ENCODE measurements around the gene BBS7.

DNA sequence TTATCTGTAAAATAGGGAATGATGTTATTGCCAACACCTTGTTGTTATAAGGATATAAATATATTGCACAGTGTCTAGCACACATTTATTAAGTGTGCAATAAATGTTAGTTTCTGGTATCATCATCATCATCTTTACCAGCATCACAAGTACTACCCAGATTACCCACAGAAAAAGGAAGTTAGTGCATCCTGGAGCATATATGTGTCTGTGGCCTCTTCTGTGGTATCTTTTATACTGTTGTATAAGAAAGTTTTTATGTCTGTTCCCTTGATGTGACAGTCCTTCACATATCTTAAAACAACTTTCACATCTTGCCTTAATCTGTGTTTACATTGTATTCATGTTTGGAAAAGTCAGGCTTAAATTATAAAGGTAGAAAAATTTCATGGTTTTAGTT is 59.2 kb downstream of the BBS7 start:
- TF ChIP-seq, protein P1, sequence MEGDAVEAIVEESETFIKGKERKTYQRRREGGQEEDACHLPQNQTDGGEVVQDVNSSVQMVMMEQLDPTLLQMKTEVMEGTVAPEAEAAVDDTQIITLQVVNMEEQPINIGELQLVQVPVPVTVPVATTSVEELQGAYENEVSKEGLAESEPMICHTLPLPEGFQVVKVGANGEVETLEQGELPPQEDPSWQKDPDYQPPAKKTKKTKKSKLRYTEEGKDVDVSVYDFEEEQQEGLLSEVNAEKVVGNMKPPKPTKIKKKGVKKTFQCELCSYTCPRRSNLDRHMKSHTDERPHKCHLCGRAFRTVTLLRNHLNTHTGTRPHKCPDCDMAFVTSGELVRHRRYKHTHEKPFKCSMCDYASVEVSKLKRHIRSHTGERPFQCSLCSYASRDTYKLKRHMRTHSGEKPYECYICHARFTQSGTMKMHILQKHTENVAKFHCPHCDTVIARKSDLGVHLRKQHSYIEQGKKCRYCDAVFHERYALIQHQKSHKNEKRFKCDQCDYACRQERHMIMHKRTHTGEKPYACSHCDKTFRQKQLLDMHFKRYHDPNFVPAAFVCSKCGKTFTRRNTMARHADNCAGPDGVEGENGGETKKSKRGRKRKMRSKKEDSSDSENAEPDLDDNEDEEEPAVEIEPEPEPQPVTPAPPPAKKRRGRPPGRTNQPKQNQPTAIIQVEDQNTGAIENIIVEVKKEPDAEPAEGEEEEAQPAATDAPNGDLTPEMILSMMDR (conservative IDR thresholded peaks at IDR 0.05; ENCODE audit: low read length), result no peak
- no peak for TF ChIP-seq EZH2phosphoT487 (IDR thresholded peaks at IDR 0.05; ENCODE audit: borderline replicate concordance, low read depth, low read length)

All from OCI-LY7 (cell line).